IPS DF 19.7 (cell line): ENCODE data around the gene ATXN10.

Source experiments
- DNase-seq: peaks from one replicate; pipeline ENCODE4 v3.0.0-alpha.2; 2013; ENCODE audit warnings: low read depth, low spot score

Gene ATXN10

GRCh38 chr22:45757936-45758335, 86.3 kb downstream of the ATXN10 start:
- DNase-seq, result no peak

- no peak for DNase-seq
Measured at GRCh38 chr22:45758603-45759002, 87.0 kb downstream of the ATXN10 start.

- DNase-seq, result no peak
Measured at GRCh38 chr22:45760682-45761081, 89.0 kb downstream of the ATXN10 start.

- DNase-seq, result no peak
Measured at GRCh38 chr22:45762545-45763235, 91.1 kb downstream of the ATXN10 start.

GRCh38 chr22:45763236-45763624, 91.6 kb downstream of the ATXN10 start:
- DNase-seq, result no peak

- no peak for DNase-seq
Measured at GRCh38 chr22:45768490-45768889, 96.9 kb downstream of the ATXN10 start.

GRCh38 chr22:45769569-45770210, 98.1 kb downstream of the ATXN10 start:
- no peak for DNase-seq

- no peak for DNase-seq
Measured at GRCh38 chr22:45770506-45770905, 98.9 kb downstream of the ATXN10 start.

GRCh38 chr22:45771057-45771456, 99.4 kb downstream of the ATXN10 start:
- DNase-seq, result no peak

- DNase-seq, result no peak
Measured at GRCh38 chr22:45771711-45772110, 100.1 kb downstream of the ATXN10 start.

GRCh38 chr22:45772743-45773142, 101.1 kb downstream of the ATXN10 start:
- DNase-seq, result no peak

GRCh38 chr22:45774001-45774670, 102.5 kb downstream of the ATXN10 start:
- no peak for DNase-seq

GRCh38 chr22:45775062-45775461, 103.4 kb downstream of the ATXN10 start:
- no peak for DNase-seq

GRCh38 chr22:45775569-45776312, 104.1 kb downstream of the ATXN10 start:
- DNase-seq, result no peak

GRCh38 chr22:45776313-45776585, 104.6 kb downstream of the ATXN10 start:
- DNase-seq, result no peak

GRCh38 chr22:45777046-45777851, 105.6 kb downstream of the ATXN10 start:
- DNase-seq, result no peak

GRCh38 chr22:45777852-45778375, 106.3 kb downstream of the ATXN10 start:
- DNase-seq, result no peak

- DNase-seq, result no peak
Measured at GRCh38 chr22:45781459-45781858, 109.8 kb downstream of the ATXN10 start.

GRCh38 chr22:45781966-45782365, 110.3 kb downstream of the ATXN10 start:
- DNase-seq, result no peak

- no peak for DNase-seq
Measured at GRCh38 chr22:45783021-45783420, 111.4 kb downstream of the ATXN10 start.

- DNase-seq, result no peak
Measured at GRCh38 chr22:45783690-45784089, 112.1 kb downstream of the ATXN10 start.
